ENCODE results near the gene KRT36. TPM values are rescaled to one million over a fixed set of nuclear protein-coding genes. Genes with fewer than 3 reads are reported as not detected.

Gene KRT36
- total and polyA plus RNA-seq, 2 of the 8 experiments (the other 6 are each of a cell fraction or from before 2014, with no cell fraction given): not detected

DNA sequence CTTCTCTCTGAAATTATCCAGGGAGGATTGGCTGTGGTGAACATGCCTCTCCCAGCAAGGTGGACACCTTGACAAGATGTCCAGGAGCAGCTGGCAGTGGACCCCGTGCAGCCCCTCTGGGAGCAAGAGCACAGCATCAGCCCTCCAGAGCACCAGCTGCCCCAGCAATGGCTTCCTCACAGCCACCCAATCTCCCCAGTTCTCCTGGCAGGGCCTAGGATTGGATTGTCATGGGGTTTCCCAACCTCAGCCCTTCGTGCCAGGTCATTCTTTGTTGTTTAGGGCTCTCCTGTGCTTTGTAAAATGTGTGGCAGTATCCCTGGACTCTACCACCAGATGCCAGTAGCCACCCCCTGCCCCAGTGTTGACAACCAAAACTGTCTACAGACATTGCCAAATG lies 1.8 kb upstream of the KRT36 start:
- Histone ChIP-seq H3K23ac (ENCODE audit: insufficient read length) (no peak overlapping the region), H2BK15ac (ENCODE audit: low read length) (no peak overlapping the region), H3K18ac (ENCODE audit: extremely low read depth, low read length) (no peak overlapping the region), H3K23me2 (ENCODE audit: low read depth, low read length) (no peaks in the 10 kb centered on the region), H3K4me2 (ENCODE audit: insufficient read depth in 1 of 2, low read depth in 2 of 2, low read length in 2 of 2) (no peak overlapping the region), H2BK5ac (ENCODE audit: low read depth, low read length) (no peak overlapping the region), H4K91ac (replicated peaks; ENCODE audit: insufficient read length, low read length) (no peak overlapping the region), H3K27ac (ENCODE audit: low read depth, low read length) (no peak overlapping the region), H3K79me1 (ENCODE audit: low read depth, low read length) (no peaks in the 10 kb centered on the region), H3K4me3 (ENCODE audit: extremely low read depth in 1 of 4, insufficient read depth in 2 of 4, low read depth in 3 of 4, low read length in 4 of 4) (no peak overlapping the region), H3K9me3 (ENCODE audit: insufficient read depth in 2 of 2, low read depth in 1 of 2, low read length in 1 of 2) (no peaks in the 10 kb centered on the region), H3K36me3 (ENCODE audit: control insufficient read depth in 2 of 4, insufficient read depth in 4 of 4, low read length in 3 of 4) (no peaks in the 10 kb centered on the region), H2AFZ (ENCODE audit: low read length) (no peak overlapping the region), H4K20me1 (replicated peaks in 1 of 2; ENCODE audit: control insufficient read depth in 1 of 2, insufficient read depth in 2 of 2, low read length in 2 of 2) (no peaks in the 10 kb centered on the region), H3K4me1 (replicated peaks in 1 of 4; ENCODE audit: control insufficient read depth in 3 of 4, insufficient read depth in 4 of 4, low read length in 3 of 4) (no peaks in the 10 kb centered on the region; a peak in 2 of 7 replicates), H3K56ac (replicated peaks; ENCODE audit: insufficient read length, low read depth, low read length) (no peak overlapping the region), H4K5ac (ENCODE audit: insufficient read length, low read depth, low read length) (no peak overlapping the region), H3K4ac (replicated peaks; ENCODE audit: insufficient read length, low read depth, low read length) (no peak overlapping the region), H3K14ac (ENCODE audit: insufficient read length) (no peak overlapping the region), H2AK5ac (ENCODE audit: low read depth, low read length) (no peak overlapping the region), H3K27me3 (replicated peaks in 1 of 4; ENCODE audit: control insufficient read depth in 3 of 4, extremely low read depth in 1 of 4, insufficient read depth in 3 of 4, low read length in 3 of 4) (peaks cover 0 to 7% (median 3%) of the 10 kb centered on the region in 4 experiments; a peak in 4 of 7 replicates), H2BK20ac (ENCODE audit: low read length) (no peak overlapping the region), H3K9ac (replicated peaks in 1 of 4; ENCODE audit: extremely low read depth in 1 of 4, low read depth in 3 of 4, low read length in 3 of 4) (no peak overlapping the region), H4K8ac (ENCODE audit: extremely low read depth, insufficient read depth, low read length) (no peak overlapping the region), H2BK120ac (replicated peaks; ENCODE audit: low read depth, low read length) (no peak overlapping the region), H2BK12ac (ENCODE audit: low read depth, low read length) (no peak overlapping the region), H3K79me2 (ENCODE audit: control insufficient read depth in 1 of 2, insufficient read depth in 2 of 2, low read length in 2 of 2) (no peaks in the 10 kb centered on the region)
- CTCF ChIA-PET (ENCODE audit: partially characterized antibody): interaction anchor here (1.0 to 33.9 kb wide), 9 partner anchors 9 to 171 kb away, joined by 3 to 427 read pairs (median 3); partner anchors contain the start of genes KRT13 and KRT35
- 77% methylated on average over 2 of the region's 2 CpGs; no CpG with 5 or more reads in 1 of the 2 experiments for WGBS, 2 experiments (ENCODE audit: extremely low coverage in 1 of 2, insufficient coverage in 1 of 2, insufficient read length in 1 of 2, insufficient replicate concordance in 2 of 2, low coverage in 1 of 2, low lambda C conversion rate in 2 of 2, missing lambda C conversion rate in 1 of 2)
- FAIRE-seq (no peak), DNase-seq (ENCODE audit: low read depth in 1 of 2, low spot score in 2 of 2) (no peak)
- POLR2A ChIA-PET (ENCODE audit: partially characterized antibody): interaction anchor here (1.3 kb wide), 2 partner anchors 11 to 198 kb away, joined by 3 to 5 read pairs; no protein-coding TSS in a partner anchor
- TF ChIP-seq MAFK (IDR thresholded peaks at IDR 0.05; ENCODE audit: low read depth, low read length): no peak
- no peak for TF ChIP-seq NRF1 (IDR thresholded peaks at IDR 0.05; ENCODE audit: low read depth, low read length)
- TF ChIP-seq EP300 (IDR thresholded peaks at IDR 0.05; ENCODE audit: borderline replicate concordance in 1 of 2, low read depth in 2 of 2, low read length in 2 of 2): no peak
- TF ChIP-seq TCF12 (IDR thresholded peaks at IDR 0.05; ENCODE audit: low read depth, low read length): no peak
- TF ChIP-seq JUN (IDR thresholded peaks at IDR 0.05; ENCODE audit: low read depth, low read length): no peak
- no peak for TF ChIP-seq POLR2A (IDR thresholded peaks at IDR 0.05; ENCODE audit: control extremely low read depth in 1 of 2, low read depth in 2 of 2, low read length in 2 of 2)
- no peak for TF ChIP-seq BACH1 (IDR thresholded peaks at IDR 0.05; ENCODE audit: low read length)
- TF ChIP-seq POU5F1 (IDR thresholded peaks at IDR 0.05; ENCODE audit: low read depth, low read length): no peak
- TF ChIP-seq CHD1 (IDR thresholded peaks at IDR 0.05; ENCODE audit: low read depth, low read length): no peak
- no peak for TF ChIP-seq JUND (IDR thresholded peaks at IDR 0.05; ENCODE audit: low read length)
- TF ChIP-seq TBP (IDR thresholded peaks at IDR 0.05; ENCODE audit: low read depth, low read length): no peak
- TF ChIP-seq GABPA (IDR thresholded peaks at IDR 0.05; ENCODE audit: borderline replicate concordance, insufficient read depth, low read length): no peak
- no peak for TF ChIP-seq EZH2 (IDR thresholded peaks at IDR 0.05; ENCODE audit: low read depth, low read length, severe bottlenecking)
- TF ChIP-seq FOSL1 (IDR thresholded peaks at IDR 0.05; ENCODE audit: insufficient read depth, low read depth, low read length): no peak
- TF ChIP-seq SIX5 (IDR thresholded peaks at IDR 0.05; ENCODE audit: low read depth, low read length): no peak
- no peak for TF ChIP-seq PHF8 (conservative IDR thresholded peaks at IDR 0.05; ENCODE audit: low read depth, low read length)
